Fibroblast of skin of scalp (primary cell): ENCODE measurements around the gene FOXC2. TPM values are rescaled to one million over a fixed set of nuclear protein-coding genes. Genes with fewer than 3 reads are reported as not detected.

Experiments used
- DNase-seq: peaks from one replicate; pipeline ENCODE4 v3.0.0-alpha.2; 2013
- polyA plus RNA-seq, 2 experiments: library from polyadenylated mRNA; unstranded; fragments of 120-200 nt; gene quantifications; one replicate each; pipeline ENCODE4 v1.2.1, GENCODE V29; 2013; ENCODE audit not compliant: insufficient read length in 2 of 2

FOXC2 gene
- polyA plus RNA-seq (2013, experiment 1 of 2; ENCODE audit: insufficient read length) = 46.6 TPM
- polyA plus RNA-seq (2013, experiment 2 of 2; ENCODE audit: insufficient read length) = 44.4 TPM

DNA sequence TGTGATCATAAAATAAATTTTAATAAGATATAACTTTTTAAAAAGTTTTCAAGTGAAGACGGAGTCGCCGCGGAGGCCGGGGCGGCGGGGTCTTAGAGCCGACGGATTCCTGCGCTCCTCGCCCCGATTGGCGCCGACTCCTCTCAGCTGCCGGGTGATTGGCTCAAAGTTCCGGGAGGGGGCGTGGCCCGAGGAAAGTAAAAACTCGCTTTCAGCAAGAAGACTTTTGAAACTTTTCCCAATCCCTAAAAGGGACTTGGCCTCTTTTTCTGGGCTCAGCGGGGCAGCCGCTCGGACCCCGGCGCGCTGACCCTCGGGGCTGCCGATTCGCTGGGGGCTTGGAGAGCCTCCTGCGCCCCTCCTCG is at the start of gene FOXC2:
FOXC2 (plus strand) TSS at position 229 of the 365 bp plus-strand sequence. CDS start 507 bp downstream, outside the sequence.
- peak; percentile 97 for DNase-seq

DNA sequence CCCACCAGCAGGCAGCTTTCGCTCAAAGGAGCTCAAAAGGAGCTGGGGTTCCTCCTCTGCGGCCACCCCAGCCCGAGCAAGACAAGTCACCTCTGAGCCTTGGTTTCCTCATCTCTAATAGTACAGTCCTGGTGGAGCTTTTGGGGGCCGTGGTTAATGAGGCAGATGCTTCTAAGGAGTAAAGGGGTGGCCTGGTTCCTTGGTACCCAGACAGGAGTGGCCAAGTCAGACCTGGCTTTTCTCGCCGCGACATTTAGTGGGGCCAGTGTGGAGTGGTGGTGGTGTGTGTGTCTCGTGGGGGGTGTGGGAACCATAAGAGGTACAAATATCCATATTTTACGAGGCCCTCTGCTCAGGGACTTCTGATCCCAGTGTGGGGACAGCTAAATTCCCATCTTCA is 49.6 kb upstream of the FOXC2 start:
- DNase-seq = no peak

DNA sequence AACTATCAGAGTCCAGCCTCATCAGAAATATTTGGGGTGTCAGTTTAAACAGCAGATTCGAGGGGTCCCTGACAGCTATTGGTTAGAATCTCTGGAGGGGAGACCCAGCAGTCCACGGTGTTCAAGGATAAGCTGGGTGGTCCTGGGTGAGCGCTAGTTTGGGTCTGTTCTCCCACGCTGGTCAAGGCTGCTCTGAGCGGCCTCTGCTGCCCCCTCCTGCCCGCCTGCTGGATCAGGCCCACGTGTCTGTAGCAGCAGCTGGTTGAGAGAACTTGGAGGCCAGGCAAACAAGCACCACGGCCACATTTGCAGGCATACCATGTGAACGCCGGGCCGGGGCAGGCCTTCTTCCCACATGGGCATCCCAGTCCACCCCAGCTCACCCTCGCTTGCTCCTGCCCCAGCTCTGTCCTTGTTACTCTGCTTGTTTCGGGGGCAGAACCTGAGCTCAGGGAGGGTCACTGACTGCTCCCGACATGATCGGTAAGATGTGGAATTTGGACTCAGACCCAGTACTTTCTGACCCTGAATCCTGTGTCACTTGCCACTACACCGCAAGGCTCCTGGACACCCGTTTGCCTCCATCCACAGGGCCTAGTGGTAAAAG is 48.9 kb upstream of the FOXC2 start:
- peak; percentile 55 for DNase-seq

DNA sequence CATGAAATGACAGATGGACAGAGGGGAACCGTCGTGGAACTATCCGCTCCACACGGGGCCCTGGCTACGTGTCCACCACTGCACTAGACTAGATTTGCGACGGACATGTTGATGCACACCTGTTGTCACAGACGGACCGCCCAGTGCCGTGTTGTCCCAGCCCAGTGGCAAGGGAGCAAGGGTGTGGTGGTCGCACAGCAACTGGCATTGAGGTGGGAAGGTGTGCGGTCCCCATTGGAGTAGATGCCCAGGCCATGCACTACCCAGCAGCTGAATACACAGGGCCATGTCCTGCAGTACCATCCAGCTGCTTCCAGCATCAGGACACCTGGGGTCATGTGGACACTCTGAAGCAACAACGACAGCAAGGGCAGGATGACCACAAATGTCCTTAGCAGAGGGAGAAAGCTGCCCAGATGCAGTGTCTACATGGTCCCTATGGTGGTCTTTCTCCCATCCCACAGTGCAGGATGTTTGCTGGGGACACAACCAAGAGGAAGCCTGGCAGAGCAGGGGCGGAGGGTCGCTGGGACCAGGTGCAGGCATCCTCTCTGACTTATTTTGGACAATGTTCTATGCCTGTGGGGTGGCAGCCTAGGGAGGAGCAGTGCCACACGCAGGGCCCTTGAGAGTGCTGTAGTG is 47.5 kb upstream of the FOXC2 start:
- DNase-seq = no peak

DNA sequence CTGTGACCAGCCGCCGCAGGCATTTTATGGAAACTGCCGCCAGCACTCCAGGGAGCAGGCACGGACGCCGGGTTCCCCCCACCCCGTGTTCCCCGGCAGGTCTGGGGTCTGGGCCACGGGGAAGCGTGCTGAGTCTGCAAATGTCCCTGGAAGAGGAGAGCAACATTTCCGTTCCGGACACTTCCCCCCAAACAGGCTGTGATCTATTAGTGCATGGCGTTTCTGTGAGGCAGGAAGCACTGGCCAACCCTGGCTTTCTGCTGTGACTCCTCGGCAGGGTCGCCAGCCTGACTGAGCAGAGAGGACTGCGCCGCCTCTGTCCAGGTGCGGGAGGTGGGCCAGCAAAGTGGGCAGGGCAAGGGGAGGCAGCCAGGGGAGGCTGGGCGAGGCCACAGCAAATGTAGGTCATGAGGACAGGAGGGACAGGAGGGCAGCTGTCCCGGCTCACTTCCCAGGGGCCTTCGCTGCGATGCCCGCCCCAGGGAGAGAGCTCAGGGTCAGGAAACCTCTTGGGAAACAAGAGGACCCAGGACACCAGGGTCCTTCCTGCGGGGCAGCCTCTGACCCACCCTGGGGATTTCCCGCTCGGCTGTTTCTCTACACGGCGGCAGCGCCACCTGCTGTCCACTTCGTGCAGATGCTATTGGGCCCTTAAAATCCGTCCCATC is 46.8 kb upstream of the FOXC2 start:
- peak; percentile 40 for DNase-seq

DNA sequence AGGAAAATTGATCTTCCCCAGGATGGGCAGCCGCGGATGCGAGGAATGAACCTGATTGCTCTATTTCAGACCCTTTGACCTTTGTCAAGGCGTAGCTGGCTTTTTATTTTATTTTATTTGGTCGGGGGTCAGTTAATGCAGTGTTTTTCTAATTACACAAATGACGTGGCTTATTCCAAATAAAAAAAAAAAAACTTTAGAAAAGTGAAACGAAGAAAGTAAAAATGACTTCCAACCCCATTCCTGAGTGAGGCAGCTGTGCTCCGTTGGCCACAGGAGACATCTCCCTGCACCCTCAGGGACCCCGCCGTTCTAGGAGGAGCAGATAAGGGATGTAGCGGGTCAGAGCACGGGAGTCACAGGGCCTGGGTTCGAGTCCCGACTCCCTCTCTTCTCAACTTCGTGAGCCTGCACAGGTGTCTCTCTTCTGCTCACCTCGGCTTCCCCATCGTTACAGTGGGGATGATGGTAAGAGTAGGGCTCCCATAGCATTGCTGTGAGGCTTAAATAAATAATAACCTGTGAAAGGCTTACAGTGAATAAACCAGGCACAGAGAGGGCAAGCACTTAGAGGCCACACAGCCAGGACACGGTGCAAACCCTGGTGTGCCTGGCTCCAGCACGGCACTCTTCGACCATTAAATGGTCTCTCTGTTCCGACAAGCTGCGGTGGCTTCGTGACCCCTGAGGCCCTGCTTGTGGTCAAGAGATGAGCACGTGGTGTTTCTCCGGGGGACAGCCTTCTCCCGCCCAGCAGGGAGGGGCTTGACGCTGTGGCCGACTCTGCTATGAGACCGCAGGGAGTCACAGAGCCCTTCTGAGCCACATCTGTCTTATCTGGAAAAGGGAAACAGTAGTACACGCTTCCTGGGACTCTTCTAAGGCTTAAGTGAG is 46.1 kb upstream of the FOXC2 start:
- DNase-seq = no peak

DNA sequence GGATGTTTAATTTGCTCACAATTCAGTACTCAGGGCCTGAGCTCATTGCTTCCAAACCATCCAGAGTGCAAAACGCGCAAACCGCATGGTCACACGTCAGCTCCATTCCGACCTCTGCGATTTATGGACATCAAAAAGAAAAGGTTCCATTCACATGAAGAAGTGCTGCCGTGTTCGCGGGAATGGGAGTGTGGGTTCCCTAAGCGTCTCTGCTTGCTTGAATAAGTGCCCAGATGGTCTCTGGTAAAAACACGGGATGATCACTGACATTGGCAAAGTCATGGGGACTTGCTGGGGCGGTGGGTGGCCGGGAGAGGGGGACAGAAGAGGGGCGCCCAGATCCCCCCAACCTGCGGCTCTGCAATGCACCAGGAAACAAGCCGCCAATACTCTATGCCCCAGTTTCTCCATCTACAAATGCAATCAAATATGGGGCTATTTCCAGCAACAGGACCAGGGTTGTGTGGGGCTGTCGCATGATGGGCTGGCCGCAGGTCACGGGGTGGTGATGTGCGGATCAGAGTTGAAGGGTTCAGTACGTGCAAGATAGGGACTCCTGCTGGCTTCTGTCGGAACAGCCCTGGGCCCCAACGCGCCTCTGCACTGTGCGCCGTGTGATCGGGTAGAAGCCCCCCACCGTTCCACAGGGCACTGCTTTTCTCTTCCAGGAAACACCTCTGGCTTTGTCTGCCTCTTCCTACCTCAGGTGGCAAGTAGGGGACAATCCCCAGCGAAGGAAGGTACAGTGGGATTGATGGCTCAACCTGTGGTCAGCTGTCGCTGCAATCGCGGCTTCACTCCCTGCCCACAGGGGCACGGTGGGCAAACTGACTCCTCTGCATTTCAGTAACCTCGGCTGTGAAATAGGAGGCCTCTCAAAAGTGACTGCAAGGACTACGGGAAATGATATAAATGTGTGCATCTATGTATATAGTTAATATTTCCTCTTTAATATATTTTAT is 45.1 kb upstream of the FOXC2 start:
- no peak for DNase-seq

DNA sequence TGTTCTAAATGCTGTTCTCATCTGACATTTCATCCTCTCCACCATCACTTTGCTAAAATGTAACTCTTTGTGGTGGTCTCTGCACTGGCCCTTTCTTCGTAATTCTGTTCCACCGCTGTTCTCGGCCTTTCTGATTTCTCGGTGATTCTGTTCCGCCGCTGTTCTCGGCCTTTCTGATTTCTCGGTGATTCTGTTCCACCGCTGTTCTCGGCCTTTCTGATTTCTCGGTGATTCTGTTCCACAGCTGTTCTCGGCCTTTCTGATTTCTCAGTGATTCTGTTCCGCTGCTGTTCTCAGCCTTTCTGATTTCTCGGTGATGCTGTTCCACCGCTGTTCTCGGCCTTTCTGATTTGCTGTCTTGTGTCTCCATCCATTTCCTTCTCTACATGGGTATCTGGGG is 44.0 kb upstream of the FOXC2 start:
- no peak for DNase-seq

DNA sequence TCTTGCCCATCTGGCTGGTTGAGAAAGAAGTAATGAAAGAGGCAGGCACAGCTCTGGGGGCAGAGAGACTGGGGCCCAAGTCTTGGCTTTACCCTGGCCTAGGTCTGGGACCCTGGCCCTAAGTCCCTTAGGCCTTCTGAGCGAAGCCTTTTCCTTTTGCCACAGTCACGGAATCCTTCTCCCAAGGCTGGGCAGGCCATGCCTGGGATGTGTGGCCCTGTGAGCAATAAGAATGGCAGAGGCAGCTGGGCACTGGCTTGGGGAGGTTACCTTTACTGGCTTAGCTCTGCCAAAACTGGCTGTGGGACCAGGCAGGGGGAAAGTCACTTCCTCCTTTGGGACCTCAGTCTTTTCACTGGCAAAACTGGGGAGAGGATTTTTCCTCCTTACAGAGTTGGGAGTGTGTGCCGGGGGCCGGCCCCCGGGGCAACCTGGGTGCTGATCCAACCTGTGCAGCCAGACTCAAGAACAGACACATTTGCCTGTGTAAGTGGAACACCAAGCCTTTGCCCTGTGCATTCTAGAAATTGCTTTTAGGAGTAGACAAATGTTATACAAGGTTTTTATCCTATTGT is 43.4 kb upstream of the FOXC2 start:
- DNase-seq = no peak

DNA sequence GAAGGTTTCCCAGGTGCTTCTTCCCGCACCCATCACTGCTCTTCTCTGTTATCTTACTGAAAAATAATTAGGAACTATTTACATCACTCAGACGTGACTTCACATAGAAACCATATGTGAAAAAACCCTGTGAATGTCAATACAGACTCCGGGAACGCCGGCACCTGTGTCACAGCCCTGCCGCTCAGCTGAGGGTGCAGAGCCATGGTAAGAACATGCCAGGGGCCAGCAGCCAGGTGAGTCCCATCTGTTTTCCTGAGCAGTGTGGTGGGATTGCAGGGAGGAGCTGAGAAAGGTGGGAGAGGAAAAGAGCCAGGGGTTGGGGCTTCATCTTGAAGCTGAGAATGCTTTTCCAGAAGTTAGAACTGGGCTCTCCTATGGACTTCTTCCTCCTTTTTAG is 42.6 kb upstream of the FOXC2 start:
- DNase-seq = no peak

DNA sequence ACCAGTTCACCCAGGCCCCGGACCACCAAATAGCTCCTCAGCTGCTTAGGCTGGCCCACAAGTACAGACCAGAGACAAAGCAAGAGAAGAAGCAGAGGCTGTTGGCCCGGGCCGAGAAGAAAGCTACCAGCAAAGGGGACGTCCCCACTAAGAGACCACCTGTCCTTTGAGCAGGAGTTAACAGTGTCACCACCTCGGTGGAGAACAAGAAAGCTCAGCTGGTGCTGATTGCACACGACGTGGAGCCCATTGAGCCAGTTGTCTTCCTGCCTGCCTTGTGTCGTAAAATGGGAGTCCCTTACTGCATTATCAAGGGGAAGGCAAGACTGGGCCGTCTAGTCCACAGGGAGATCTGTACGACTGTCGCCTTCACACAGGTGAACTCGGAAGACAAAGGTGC is 40.9 kb upstream of the FOXC2 start:
- no peak for DNase-seq

DNA sequence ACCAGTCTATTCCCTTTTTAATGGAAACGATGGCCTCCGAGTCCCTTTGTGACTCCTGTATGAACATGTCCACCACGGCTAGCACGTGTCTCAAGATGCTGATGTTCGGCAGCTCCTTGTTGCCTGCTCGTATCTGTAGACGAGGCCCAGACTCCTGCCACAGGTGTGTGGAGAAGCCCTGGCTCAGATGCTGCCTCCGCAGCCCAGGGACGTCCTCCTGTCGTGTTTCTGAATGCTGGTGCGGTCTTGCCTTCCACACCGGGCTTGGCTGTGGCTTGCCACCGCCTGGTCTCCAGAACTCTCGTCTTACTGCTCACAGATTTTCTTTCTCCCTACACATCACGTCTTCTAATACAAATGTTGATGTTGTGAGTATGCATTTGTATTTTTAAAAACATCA is 39.3 kb upstream of the FOXC2 start:
- no peak for DNase-seq

DNA sequence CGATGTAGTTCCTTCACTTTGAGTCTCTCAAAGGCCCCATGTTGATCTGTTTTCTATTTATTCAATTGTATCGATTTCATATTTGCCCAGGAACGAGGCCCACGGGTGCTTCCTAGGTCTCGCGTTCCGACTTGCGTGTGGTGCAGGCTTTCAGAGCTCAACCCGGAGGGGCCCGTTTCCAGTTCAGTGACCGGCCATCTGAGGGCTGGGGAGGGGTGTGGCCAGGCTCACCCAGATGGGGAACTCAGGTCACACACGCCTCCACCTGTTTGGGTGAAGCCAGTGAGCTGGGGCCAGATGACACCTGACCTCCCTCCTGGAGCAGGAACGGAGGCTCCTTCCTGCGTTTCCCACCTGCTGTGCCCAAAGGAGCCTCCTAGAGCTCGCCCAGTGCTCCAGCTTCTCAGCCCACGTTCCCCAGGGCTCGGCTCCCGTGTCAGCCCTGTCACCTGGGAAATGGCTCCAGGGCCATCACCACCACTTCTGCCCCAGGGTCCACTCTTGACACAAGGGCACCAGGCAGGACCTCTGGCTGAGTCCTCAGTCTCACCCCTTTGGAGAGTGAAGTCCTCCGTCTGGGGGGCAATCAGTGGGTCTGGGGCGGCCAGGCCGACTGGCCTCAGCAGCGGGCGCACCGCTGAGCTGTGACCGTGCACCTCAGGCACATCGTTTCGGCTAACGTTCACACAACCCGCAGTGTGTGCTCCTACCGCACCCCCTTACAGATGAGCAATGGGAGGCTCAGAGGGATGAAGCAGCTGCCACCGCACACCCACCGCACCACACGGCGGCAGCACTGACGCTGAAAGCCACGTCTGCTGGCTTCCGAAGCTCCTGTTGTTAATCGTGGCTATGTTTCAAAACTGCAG is 38.3 kb upstream of the FOXC2 start:
- DNase-seq = no peak

DNA sequence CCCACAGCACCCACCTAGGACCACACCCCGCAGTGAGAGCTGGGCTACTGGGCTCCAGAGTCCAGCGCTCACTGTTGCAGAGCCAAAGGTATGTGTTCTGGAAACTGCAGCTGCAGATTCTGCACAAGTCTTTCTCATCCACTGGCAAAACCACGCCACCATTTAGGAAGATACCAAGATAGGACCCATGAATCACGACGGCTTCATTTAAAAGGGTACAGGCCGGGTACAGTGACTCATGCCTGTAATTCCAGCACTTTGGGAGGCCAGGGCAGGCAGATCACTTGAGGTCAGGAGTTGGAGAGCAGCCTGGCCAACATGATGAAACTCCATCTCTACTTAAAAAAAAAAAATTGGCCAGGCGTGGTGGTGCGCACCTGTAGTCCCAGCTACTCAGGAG is 37.5 kb upstream of the FOXC2 start:
- DNase-seq = peak; percentile 13

DNA sequence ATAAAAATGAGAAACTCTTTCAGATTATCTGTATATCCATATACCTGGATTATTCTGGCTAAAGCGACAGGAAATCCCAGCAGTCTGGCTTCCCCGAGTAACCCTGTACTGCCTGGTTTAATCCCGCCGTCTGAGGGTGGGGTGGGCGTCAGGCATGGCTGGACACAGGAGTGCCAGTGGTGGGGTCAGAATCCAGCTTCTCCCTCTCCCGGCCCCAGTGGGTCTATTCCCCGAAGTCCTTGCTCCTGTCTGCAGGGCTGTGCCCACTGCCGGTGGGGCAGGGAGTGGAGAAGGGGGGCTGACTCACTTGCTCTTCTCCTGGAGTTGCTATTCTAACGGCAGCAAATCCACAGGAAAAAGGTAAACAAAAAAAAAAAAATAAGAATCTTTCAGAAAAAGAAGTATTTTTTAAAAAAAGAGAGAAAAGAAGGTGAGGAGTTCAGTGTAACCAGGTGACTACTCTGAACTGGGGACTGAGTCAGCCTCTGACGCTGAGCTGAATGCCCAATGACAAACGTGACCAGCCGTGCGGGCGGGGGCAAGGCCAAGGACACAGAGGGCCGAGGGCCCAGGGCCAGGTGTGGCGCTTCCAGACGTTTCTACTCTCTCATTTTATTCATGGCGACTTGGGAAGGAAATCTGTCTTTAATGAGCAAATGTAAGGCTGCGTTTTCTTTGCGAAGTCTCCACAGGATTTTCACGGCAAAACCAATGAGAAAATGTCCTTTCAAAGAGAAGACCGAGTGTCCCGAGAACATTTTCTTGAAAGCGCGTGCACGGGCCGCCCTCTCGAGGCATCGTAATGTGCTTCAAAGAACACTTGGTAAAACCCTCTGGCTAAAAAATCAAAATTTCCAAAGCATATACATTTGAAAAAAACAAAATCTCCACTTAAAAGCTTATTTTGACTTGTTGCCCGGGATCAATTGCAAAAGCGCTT is 36.1 kb upstream of the FOXC2 start:
- no peak for DNase-seq

DNA sequence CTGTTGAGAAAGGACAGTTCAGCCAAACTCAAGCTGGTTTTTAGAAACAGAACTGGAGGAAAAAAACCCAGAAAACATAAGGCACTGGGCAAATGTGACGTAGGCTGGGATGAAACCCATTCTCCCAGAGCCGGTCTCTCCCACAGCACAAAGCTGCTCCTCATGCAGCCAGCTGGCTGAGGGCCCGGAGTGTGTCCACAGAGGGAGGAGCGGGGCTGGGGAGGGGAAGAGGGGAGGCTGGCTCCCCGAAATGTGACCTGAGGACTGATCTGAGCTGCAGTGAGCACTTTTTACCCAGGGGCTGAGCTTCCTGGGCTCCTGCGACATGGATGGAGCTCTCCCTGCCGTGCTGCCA is 35.5 kb upstream of the FOXC2 start:
- no peak for DNase-seq

DNA sequence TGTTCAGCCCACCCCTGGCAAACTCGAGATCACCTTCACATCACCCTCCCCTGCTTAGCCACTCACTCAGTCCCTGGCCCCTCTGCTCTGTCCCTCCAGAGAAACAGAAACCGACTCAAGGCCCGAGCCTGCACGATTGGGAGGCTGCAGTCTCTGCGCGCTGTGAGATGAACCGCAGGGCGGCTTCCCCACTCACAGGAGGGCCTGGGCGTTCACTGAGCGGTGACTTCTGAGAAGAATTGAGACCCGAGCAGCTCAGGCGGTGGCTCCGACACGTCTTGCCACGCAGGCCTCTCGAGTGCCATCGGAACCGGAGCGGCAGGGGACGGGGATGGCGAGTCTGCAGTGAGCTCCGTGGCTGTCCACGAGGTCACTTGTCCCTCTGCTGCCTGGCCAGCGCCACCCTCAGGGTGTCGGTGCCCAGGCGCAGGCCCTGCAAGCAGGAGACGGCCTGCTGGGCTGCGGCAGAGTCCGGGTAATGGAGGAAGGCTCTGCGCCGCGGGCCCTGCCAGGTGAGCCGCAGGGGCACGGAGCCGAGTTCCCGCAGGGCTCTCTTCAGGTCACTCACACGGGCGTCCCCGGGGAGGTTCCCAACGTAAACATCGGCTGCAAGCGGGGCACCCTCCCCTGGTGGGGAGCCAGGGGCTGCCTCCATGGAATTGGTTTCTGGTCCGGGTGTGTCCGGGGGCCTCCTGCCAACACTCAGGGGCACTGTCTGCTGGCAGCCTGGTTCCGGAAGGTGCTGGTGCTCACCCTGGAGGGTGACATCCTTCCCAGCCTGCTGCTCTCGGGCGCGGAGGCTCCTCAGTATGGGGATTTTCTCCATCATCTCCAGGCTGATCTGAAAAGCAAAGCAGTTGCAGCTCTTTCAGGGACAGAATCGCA is 34.7 kb upstream of the FOXC2 start:
- DNase-seq = no peak

DNA sequence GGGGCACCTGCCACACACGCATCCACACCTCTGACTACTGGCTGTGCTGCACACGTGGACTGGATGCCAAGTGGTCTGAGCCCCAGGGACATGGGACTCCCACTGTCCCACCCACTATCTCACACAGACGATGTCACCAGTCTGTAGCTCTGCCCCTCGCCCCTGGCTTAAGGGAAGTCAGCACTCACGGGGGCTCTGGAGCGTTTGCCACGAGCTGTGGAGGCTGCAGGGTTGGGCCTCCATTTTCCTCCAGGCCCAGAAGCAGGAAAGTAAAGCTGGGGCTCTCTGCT is 34.2 kb upstream of the FOXC2 start:
- DNase-seq = no peak

DNA sequence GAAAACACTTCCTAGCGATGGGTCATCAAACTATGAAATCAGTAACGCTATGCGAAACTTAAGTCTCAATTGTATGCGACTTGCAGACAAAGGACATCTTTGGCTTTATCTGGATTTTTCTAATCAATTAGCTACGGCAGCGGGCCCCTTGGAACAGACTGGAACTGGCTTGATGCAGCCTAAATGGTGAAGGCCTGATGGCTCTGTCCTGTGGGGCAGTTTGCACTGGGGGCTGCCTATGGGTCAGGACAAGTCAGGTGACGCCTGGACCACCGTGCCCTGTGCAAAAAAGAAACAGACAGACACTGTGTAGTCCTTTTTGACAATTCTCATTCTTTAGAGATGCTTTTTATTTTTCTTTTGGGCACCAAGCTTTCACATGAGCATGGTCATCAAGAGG is 33.6 kb upstream of the FOXC2 start:
- DNase-seq = no peak
